ENCODE results near the gene ADGRG1. TPM values are rescaled to one million over a fixed set of nuclear protein-coding genes. Genes with fewer than 3 reads are reported as not detected.

The ADGRG1 gene
- total RNA-seq, 1 experiment from 2014 or later, result 131 TPM

- H3K36me3 ChIP-seq (ENCODE audit: low read depth), result no peaks in the 10 kb centered on the region
- no peak for TF ChIP-seq CTCF (conservative IDR thresholded peaks at IDR 0.05)
- no peak for TF ChIP-seq EZH2 (IDR thresholded peaks at IDR 0.05; ENCODE audit: low read depth)
- no peaks in the 10 kb centered on the region for H3K9me3 ChIP-seq (ENCODE audit: insufficient read depth, low read depth)
- H3K4me3 ChIP-seq, result peak overlapping the region; percentile 25; the same call in 1 of the 2 replicates
- ChIA-PET CTCF (interaction anchor here (0.6 to 1.3 kb wide), 4 partner anchors 20 to 45 kb away, joined by 3 to 4 read pairs (median 4); partner anchors contain the start of gene ADGRG3), POLR2A (ENCODE audit: unreplicated experiment) (interaction anchor here (0.6 to 0.7 kb wide), 6 partner anchors 20 to 811 kb away, joined by 3 to 7 read pairs (median 3); no protein-coding TSS in a partner anchor)
- H3K27ac ChIP-seq, result peak overlapping the region; percentile 92
- peaks cover 79% of the 10 kb centered on the region for H3F3A ChIP-seq (ENCODE audit: insufficient read depth, low read depth)
- no peak overlapping the region for H2AFZ ChIP-seq
- intact Hi-C loops (cut with micrococcal nuclease; ENCODE audit: unreplicated experiment), result loop anchor here (1.0 to 5.0 kb wide), 4 partner anchors 20 to 194 kb away; no protein-coding TSS in a partner anchor
- H3K4me1 ChIP-seq (replicated peaks; ENCODE audit: insufficient read depth), result peaks cover 86% of the 10 kb centered on the region
- peak; percentile 89 to 93 for DNase-seq
- H3K4me2 ChIP-seq, result peak overlapping the region; percentile 90
- H3K79me2 ChIP-seq (ENCODE audit: low read depth), result peaks cover 63% of the 10 kb centered on the region
- no peaks in the 10 kb centered on the region for H4K20me1 ChIP-seq (ENCODE audit: insufficient read depth)
- H3K27me3 ChIP-seq (ENCODE audit: insufficient read depth, low read depth), result no peaks in the 10 kb centered on the region
- no peaks in the 10 kb centered on the region for H3K9me2 ChIP-seq (ENCODE audit: insufficient read depth)
- TSS peak; percentile 23 for BruUV-seq (replicated peaks)
These were observed 5.0 kb upstream of the ADGRG1 start for GRCh38 chr16:57623251-57624043.

- Histone ChIP-seq H3K79me2 (ENCODE audit: low read depth) (peaks cover 70% of the 10 kb centered on the region), H3K27ac (peak overlapping the region; percentile 92), H3F3A (ENCODE audit: insufficient read depth, low read depth) (peaks cover 72% of the 10 kb centered on the region), H3K4me3 (0 out of 2 replicates have a peak overlapping the region, but pooled peaks have one; percentile 25), H3K4me2 (peak overlapping the region; percentile 90), H3K9me2 (ENCODE audit: insufficient read depth) (no peaks in the 10 kb centered on the region), H3K36me3 (ENCODE audit: low read depth) (no peaks in the 10 kb centered on the region), H3K9me3 (ENCODE audit: insufficient read depth, low read depth) (no peaks in the 10 kb centered on the region), H4K20me1 (ENCODE audit: insufficient read depth) (no peaks in the 10 kb centered on the region), H3K27me3 (ENCODE audit: insufficient read depth, low read depth) (no peaks in the 10 kb centered on the region), H3K4me1 (replicated peaks; ENCODE audit: insufficient read depth) (peaks cover 86% of the 10 kb centered on the region), H2AFZ (no peak overlapping the region)
- intact Hi-C loops (cut with micrococcal nuclease; ENCODE audit: unreplicated experiment), result loop anchor here (5.0 kb wide), 1 partner anchor 193 kb away; no protein-coding TSS in a partner anchor
- no TSS peak for BruUV-seq (replicated peaks)
- POLR2A ChIA-PET (ENCODE audit: unreplicated experiment), result interaction anchor here (0.7 kb wide), 1 partner anchor 497 kb away, joined by 3 read pairs; no protein-coding TSS in a partner anchor
- CTCF ChIA-PET, result interaction anchor here (1.3 kb wide), 1 partner anchor 25 kb away, joined by 4 read pairs; no protein-coding TSS in a partner anchor
- no peak for TF ChIP-seq EZH2 (IDR thresholded peaks at IDR 0.05; ENCODE audit: low read depth)
- TF ChIP-seq CTCF (conservative IDR thresholded peaks at IDR 0.05), result no peak
- peak in 1 of 2 experiments; percentile 51 for DNase-seq
These were observed 4.3 kb upstream of the ADGRG1 start for GRCh38 chr16:57624044-57624688.

GRCh38 chr16:57624806-57625500 lies 3.5 kb upstream of the ADGRG1 start:
- CTCF ChIA-PET, result no interaction called here
- TF ChIP-seq EZH2 (IDR thresholded peaks at IDR 0.05; ENCODE audit: low read depth), result no peak
- TF ChIP-seq CTCF (conservative IDR thresholded peaks at IDR 0.05), result no peak
- Histone ChIP-seq H2AFZ (no peak overlapping the region), H3K9me3 (ENCODE audit: insufficient read depth, low read depth) (no peaks in the 10 kb centered on the region), H3K9me2 (ENCODE audit: insufficient read depth) (no peaks in the 10 kb centered on the region), H3F3A (ENCODE audit: insufficient read depth, low read depth) (peaks cover 66% of the 10 kb centered on the region), H3K4me2 (peak overlapping the region; percentile 90), H3K4me1 (replicated peaks; ENCODE audit: insufficient read depth) (peaks cover 90% of the 10 kb centered on the region), H3K27me3 (ENCODE audit: insufficient read depth, low read depth) (no peaks in the 10 kb centered on the region), H3K36me3 (ENCODE audit: low read depth) (no peaks in the 10 kb centered on the region), H4K20me1 (ENCODE audit: insufficient read depth) (no peaks in the 10 kb centered on the region), H3K4me3 (no peak overlapping the region), H3K79me2 (ENCODE audit: low read depth) (peaks cover 78% of the 10 kb centered on the region), H3K27ac (peak overlapping the region; percentile 92)
- POLR2A ChIA-PET (ENCODE audit: unreplicated experiment), result no interaction called here
- intact Hi-C loops (cut with micrococcal nuclease; ENCODE audit: unreplicated experiment), result loop anchor here (5.0 kb wide), 1 partner anchor 192 kb away; no protein-coding TSS in a partner anchor
- BruUV-seq (replicated peaks), result no TSS peak
- DNase-seq, result no peak
